Esophagus squamous epithelium (tissue), 4 donors: ENCODE results near the gene GRIK3.

Experiments used
- CTCF ChIP-seq, 6 experiments: fragments of 450-650 bp in 4 of 6; fragments of 200-600 bp in 2 of 6; sonication (generic) in 2 of 6; IDR thresholded peaks; one replicate each; pipeline ENCODE4 v1.5.1; 2016 to 2019; ENCODE audit warnings: antibody characterized with exemption in 6 of 6, mild to moderate bottlenecking in 4 of 6, moderate library complexity in 4 of 6
- POLR2A ChIP-seq, 4 donors: fragments of 450-650 bp; IDR thresholded peaks; one replicate each; pipeline ENCODE4 v1.6.1; 2017; ENCODE audit warnings: antibody characterized with exemption in 4 of 4, mild to moderate bottlenecking in 4 of 4, moderate library complexity in 3 of 4

GRCh38 chr1:36858553-36858952, 175.8 kb downstream of the GRIK3 start:
- TF ChIP-seq CTCF (IDR thresholded peaks at IDR 0.05) (no peak), POLR2A (IDR thresholded peaks at IDR 0.05) (no peak)
